GM21619 (cell line): ENCODE data around the gene KRT6C.
"Not testable (repeated sequence)": the region's sequence is repeated elsewhere in the genome, so short reads cannot be mapped to it uniquely, and the experiment has no call there.

Source experiments
- ATAC-seq: cut with Tn5 transposase; IDR thresholded peaks from one replicate; pipeline ENCODE4 v1.9.1; 2021; ENCODE audit not compliant: unreplicated experiment

Gene KRT6C

GRCh38 chr12:52458861-52459260 lies 14.7 kb downstream of the KRT6C start:
- no peak for ATAC-seq

GRCh38 chr12:52455821-52456220 lies 17.8 kb downstream of the KRT6C start:
- ATAC-seq, result no peak

- no peak for ATAC-seq
These were observed 19.0 kb downstream of the KRT6C start for GRCh38 chr12:52454411-52455201.

GRCh38 chr12:52452101-52452500 lies 21.5 kb downstream of the KRT6C start, which contains the start of gene KRT6B:
Gene KRT6B (minus strand): TSS chr12:52452146. CDS start chr12:52452078, 68 bp downstream.
- no peak for ATAC-seq

GRCh38 chr12:52448228-52448627 lies 25.4 kb downstream of the KRT6C start:
- no peak for ATAC-seq

- ATAC-seq, result not testable (repeated sequence)
These were observed 26.4 kb downstream of the KRT6C start for GRCh38 chr12:52447196-52447595.

- no peak for ATAC-seq
These were observed 27.1 kb downstream of the KRT6C start for GRCh38 chr12:52446367-52447045.

GRCh38 chr12:52445876-52446275 lies 27.7 kb downstream of the KRT6C start:
- ATAC-seq, result no peak

GRCh38 chr12:52444647-52445595 lies 28.7 kb downstream of the KRT6C start:
- ATAC-seq, result no peak

GRCh38 chr12:52443966-52444365 lies 29.6 kb downstream of the KRT6C start:
- no peak for ATAC-seq

- ATAC-seq, result no peak
These were observed 31.0 kb downstream of the KRT6C start for GRCh38 chr12:52442600-52443061.

GRCh38 chr12:52441320-52441911 lies 32.2 kb downstream of the KRT6C start:
- ATAC-seq, result no peak

GRCh38 chr12:52440821-52441319 lies 32.7 kb downstream of the KRT6C start:
- no peak for ATAC-seq

- ATAC-seq, result no peak
These were observed 33.8 kb downstream of the KRT6C start for GRCh38 chr12:52439845-52440244.

GRCh38 chr12:52439420-52439819 lies 34.2 kb downstream of the KRT6C start:
- ATAC-seq, result no peak

GRCh38 chr12:52438305-52439301 lies 35.0 kb downstream of the KRT6C start:
- no peak for ATAC-seq

- ATAC-seq, result no peak
These were observed 36.1 kb downstream of the KRT6C start for GRCh38 chr12:52437508-52437907.

GRCh38 chr12:52436828-52437474 lies 36.7 kb downstream of the KRT6C start:
- no peak for ATAC-seq
